OCI-LY7 (cell line): ENCODE measurements around the gene IMPDH1.

ENCODE experiments used
- CTCF ChIP-seq: fragments of 200-600 bp; sonication (generic); conservative IDR thresholded peaks from 2 replicates; pipeline ENCODE4 v1.5.1; 2014; ENCODE audit warnings: mild to moderate bottlenecking, antibody characterized with exemption, low read length, moderate library complexity, mixed read lengths
- EZH2phosphoT487 ChIP-seq: fragments of 200-600 bp; sonication (generic); IDR thresholded peaks from 2 replicates; pipeline ENCODE4 v1.6.1; 2018; ENCODE audit warnings: low read depth, borderline replicate concordance, mild to moderate bottlenecking, mixed run types, antibody characterized with exemption, low read length, moderate library complexity, mixed read lengths

DNA sequence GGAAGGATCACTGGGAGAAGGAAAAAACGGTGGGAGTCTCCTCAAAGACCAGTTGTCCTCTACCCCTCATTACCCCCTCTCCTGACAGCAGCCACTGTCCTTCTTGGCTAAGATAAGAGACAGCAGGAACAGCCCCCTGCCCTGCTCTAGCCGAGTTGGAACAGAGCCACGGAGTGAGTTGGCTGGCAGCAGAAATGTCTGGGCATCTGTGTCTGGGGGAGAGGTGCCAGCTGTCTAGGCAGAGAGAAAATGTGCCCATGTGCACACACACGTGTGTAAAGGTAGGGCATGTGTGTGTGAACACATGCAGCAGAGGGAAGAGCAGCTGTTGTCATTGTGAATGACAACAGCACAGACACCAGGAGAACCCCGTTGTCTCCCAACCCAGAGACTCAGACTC, 36.5 kb upstream of the IMPDH1 start:
- no peak for TF ChIP-seq CTCF
- no peak for TF ChIP-seq EZH2phosphoT487
